Measurements from ENCODE around the gene TMCO2. TPM values are rescaled to one million over a fixed set of nuclear protein-coding genes. Genes with fewer than 3 reads are reported as not detected.

TMCO2 gene
- total and polyA plus RNA-seq, 2 experiments from 2014 or later: not detected

GRCh38 chr1:40291293-40291692, 43.6 kb downstream of the TMCO2 start:
- no peak overlapping the region for H3K27ac ChIP-seq
- 92 to 100% methylated on average over 2 of the region's 2 CpGs for WGBS, 2 experiments (ENCODE audit: low coverage in 1 of 2, low lambda C conversion rate in 2 of 2, missing lambda C conversion rate in 2 of 2)

GRCh38 chr1:40299366-40300248, 51.9 kb downstream of the TMCO2 start:
- WGBS, 2 experiments (ENCODE audit: low coverage in 1 of 2, low lambda C conversion rate in 2 of 2, missing lambda C conversion rate in 2 of 2): 51 to 66% methylated on average over 4 to 8 of the region's 8 CpGs
- Histone ChIP-seq H3K4me2 (ENCODE audit: unreplicated experiment) (no peak overlapping the region), H3K27me3 (replicated peaks; ENCODE audit: insufficient read depth) (no peaks in the 10 kb centered on the region), H2AFZ (no peak overlapping the region), H3K27ac (no peak overlapping the region), H3F3A (ENCODE audit: insufficient read depth) (no peaks in the 10 kb centered on the region), H3K9ac (no peak overlapping the region), H3K9me3 (ENCODE audit: low read depth) (no peaks in the 10 kb centered on the region), H3K9me2 (ENCODE audit: insufficient read depth) (no peaks in the 10 kb centered on the region), H4K20me1 (ENCODE audit: insufficient read depth) (no peaks in the 10 kb centered on the region), H3K4me1 (ENCODE audit: insufficient read depth) (no peaks in the 10 kb centered on the region), H3K79me2 (ENCODE audit: insufficient read depth) (no peaks in the 10 kb centered on the region), H3K36me3 (ENCODE audit: low read depth) (no peaks in the 10 kb centered on the region; the same call in 1 of the 2 replicates), H3K4me3 (no peak overlapping the region)
- in situ Hi-C loops (cut with MboI): no loop called here
- TF ChIP-seq EZH2phosphoT487 (IDR thresholded peaks at IDR 0.05; ENCODE audit: insufficient read depth, low read depth) (no peak), EZH2 (IDR thresholded peaks at IDR 0.05; ENCODE audit: insufficient read depth, poor library complexity, severe bottlenecking) (no peak)
- no peak for DNase-seq

More at GRCh38 chr1:40291293-40291692, 43.6 kb downstream of the TMCO2 start:
- Histone ChIP-seq H3K9me2 (ENCODE audit: insufficient read depth) (no peaks in the 10 kb centered on the region), H3K4me2 (ENCODE audit: unreplicated experiment) (no peak overlapping the region), H3K4me1 (ENCODE audit: insufficient read depth) (no peaks in the 10 kb centered on the region), H3K79me2 (ENCODE audit: insufficient read depth) (no peaks in the 10 kb centered on the region; the same call in 1 of the 2 replicates), H4K20me1 (ENCODE audit: insufficient read depth) (no peaks in the 10 kb centered on the region), H2AFZ (no peak overlapping the region), H3K36me3 (ENCODE audit: low read depth) (peaks cover 48% of the 10 kb centered on the region), H3K9me3 (ENCODE audit: low read depth) (no peaks in the 10 kb centered on the region), H3K4me3 (no peak overlapping the region), H3F3A (ENCODE audit: insufficient read depth) (no peaks in the 10 kb centered on the region), H3K27me3 (replicated peaks; ENCODE audit: insufficient read depth) (no peaks in the 10 kb centered on the region), H3K9ac (no peak overlapping the region)
- in situ Hi-C loops (cut with MboI): no loop called here
- no peak for DNase-seq
- TF ChIP-seq EZH2 (IDR thresholded peaks at IDR 0.05; ENCODE audit: insufficient read depth, poor library complexity, severe bottlenecking) (no peak), EZH2phosphoT487 (IDR thresholded peaks at IDR 0.05; ENCODE audit: insufficient read depth, low read depth) (no peak)

DNA sequence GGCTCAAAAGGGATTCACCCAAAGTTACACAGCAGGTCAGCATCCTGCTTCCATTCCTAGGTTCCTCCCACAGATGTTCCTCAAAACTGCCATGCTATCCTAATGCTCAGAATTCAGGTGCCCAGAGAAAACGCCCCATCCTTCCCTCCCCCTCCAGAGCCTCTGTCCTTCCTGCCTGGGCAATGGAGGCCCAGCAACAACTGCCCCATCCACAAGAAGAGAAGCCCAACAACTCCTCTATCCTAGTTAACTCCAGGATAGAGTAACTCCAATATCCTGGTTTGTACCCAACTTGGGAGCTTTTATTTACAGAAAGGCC, 52.5 kb downstream of the TMCO2 start:
- H3K27ac ChIP-seq: no peak overlapping the region
- 100% methylated on average over 1 of the region's 1 CpG for WGBS, 2 experiments (ENCODE audit: low coverage in 1 of 2, low lambda C conversion rate in 2 of 2, missing lambda C conversion rate in 2 of 2)
- no peak overlapping the region for H3K4me2 ChIP-seq (ENCODE audit: unreplicated experiment)
- H3K27me3 ChIP-seq (replicated peaks; ENCODE audit: insufficient read depth): no peaks in the 10 kb centered on the region
- H4K20me1 ChIP-seq (ENCODE audit: insufficient read depth): no peaks in the 10 kb centered on the region
- no peaks in the 10 kb centered on the region for H3K36me3 ChIP-seq (ENCODE audit: low read depth)
- H3K9ac ChIP-seq: no peak overlapping the region
- H3K79me2 ChIP-seq (ENCODE audit: insufficient read depth): no peaks in the 10 kb centered on the region
- no peaks in the 10 kb centered on the region for H3F3A ChIP-seq (ENCODE audit: insufficient read depth)
- in situ Hi-C loops (cut with MboI): no loop called here
- H3K4me3 ChIP-seq: no peak overlapping the region
- DNase-seq: no peak
- no peak overlapping the region for H2AFZ ChIP-seq
- no peaks in the 10 kb centered on the region for H3K9me2 ChIP-seq (ENCODE audit: insufficient read depth)
- no peak for TF ChIP-seq EZH2phosphoT487 (IDR thresholded peaks at IDR 0.05; ENCODE audit: insufficient read depth, low read depth)
- TF ChIP-seq EZH2 (IDR thresholded peaks at IDR 0.05; ENCODE audit: insufficient read depth, poor library complexity, severe bottlenecking): no peak
- H3K4me1 ChIP-seq (ENCODE audit: insufficient read depth): no peaks in the 10 kb centered on the region
- no peaks in the 10 kb centered on the region for H3K9me3 ChIP-seq (ENCODE audit: low read depth)

- H3K9me3 ChIP-seq (ENCODE audit: low read depth): no peaks in the 10 kb centered on the region
- WGBS, 2 experiments (ENCODE audit: low coverage in 1 of 2, low lambda C conversion rate in 2 of 2, missing lambda C conversion rate in 2 of 2): 94 to 100% methylated on average over 8 to 9 of the region's 9 CpGs
- H3K4me3 ChIP-seq: no peak overlapping the region
- H3K4me2 ChIP-seq (ENCODE audit: unreplicated experiment): no peak overlapping the region
- H3K9ac ChIP-seq: no peak overlapping the region
- TF ChIP-seq EZH2 (IDR thresholded peaks at IDR 0.05; ENCODE audit: insufficient read depth, poor library complexity, severe bottlenecking) (no peak), EZH2phosphoT487 (IDR thresholded peaks at IDR 0.05; ENCODE audit: insufficient read depth, low read depth) (no peak)
- H3K9me2 ChIP-seq (ENCODE audit: insufficient read depth): no peaks in the 10 kb centered on the region
- no peaks in the 10 kb centered on the region for H3F3A ChIP-seq (ENCODE audit: insufficient read depth)
- no peak overlapping the region for H3K27ac ChIP-seq
- H3K4me1 ChIP-seq (ENCODE audit: insufficient read depth): no peaks in the 10 kb centered on the region
- no peak for DNase-seq
- no peaks in the 10 kb centered on the region for H3K79me2 ChIP-seq (ENCODE audit: insufficient read depth)
- in situ Hi-C loops (cut with MboI): no loop called here
- no peaks in the 10 kb centered on the region for H3K36me3 ChIP-seq (ENCODE audit: low read depth)
- no peak overlapping the region for H2AFZ ChIP-seq
- H3K27me3 ChIP-seq (replicated peaks; ENCODE audit: insufficient read depth): no peaks in the 10 kb centered on the region
- H4K20me1 ChIP-seq (ENCODE audit: insufficient read depth): no peaks in the 10 kb centered on the region
Observed at GRCh38 chr1:40300651-40301050, 52.9 kb downstream of the TMCO2 start.

All from GM23248 (cell line).